OCI-LY1 (cell line): ENCODE measurements around the gene HNRNPA3.

Experiments used
- H2AFZ ChIP-seq: fragments of 200-600 bp; sonication (generic), shearing (Covaris generic); 2 replicates; pipeline ENCODE4 v1.6.0; 2014; ENCODE audit warnings: antibody characterized with exemption, mild to moderate bottlenecking, low read length
- H3F3A ChIP-seq: fragments of 200-600 bp; sonication (generic), shearing (Covaris generic); 2 replicates; pipeline ENCODE4 v1.6.0; 2014; ENCODE audit warnings: mild to moderate bottlenecking, antibody characterized with exemption, low read length, moderate library complexity; ENCODE audit not compliant: insufficient read depth
- H3K27ac ChIP-seq: fragments of 200-600 bp; sonication (generic); 2 replicates; pipeline ENCODE4 v1.5.1; 2014; ENCODE audit warnings: low read length, mixed run types, mild to moderate bottlenecking, low read depth; ENCODE audit not compliant: poor library complexity, severe bottlenecking
- H3K27me3 ChIP-seq: fragments of 200-600 bp; sonication (generic); 2 replicates; pipeline ENCODE4 v1.6.0; 2014; ENCODE audit warnings: antibody characterized with exemption, mild to moderate bottlenecking, low read length, moderate library complexity; ENCODE audit not compliant: insufficient read depth
- H3K36me3 ChIP-seq: fragments of 200-600 bp; sonication (generic); 2 replicates; pipeline ENCODE4 v1.6.1; 2014; ENCODE audit warnings: mild to moderate bottlenecking, antibody characterized with exemption, low read length, moderate library complexity, mixed read lengths; ENCODE audit not compliant: insufficient read depth
- H3K4me1 ChIP-seq: fragments of 200-600 bp; sonication (generic); 2 replicates; pipeline ENCODE4 v1.5.1; 2014; ENCODE audit warnings: mild to moderate bottlenecking, low read length, moderate library complexity; ENCODE audit not compliant: insufficient read depth, severe bottlenecking
- H3K4me2 ChIP-seq: fragments of 200-600 bp; sonication (generic), shearing (Covaris generic); 2 replicates; pipeline ENCODE4 v1.6.1; 2014; ENCODE audit warnings: low read length
- H3K4me3 ChIP-seq: fragments of 200-600 bp; sonication (generic); 2 replicates; pipeline ENCODE4 v1.5.1; 2014; ENCODE audit warnings: low read length, low read depth, mild to moderate bottlenecking, mixed read lengths; ENCODE audit not compliant: poor library complexity, severe bottlenecking
- H3K79me2 ChIP-seq: fragments of 200-600 bp; shearing (Covaris generic); 2 replicates; pipeline ENCODE4 v1.6.1; 2016; ENCODE audit warnings: mixed run types, low read length, mixed read lengths; ENCODE audit not compliant: insufficient read depth
- H3K9ac ChIP-seq: fragments of 200-600 bp; sonication (generic), shearing (Covaris generic); 2 replicates; pipeline ENCODE4 v1.6.1; 2014; ENCODE audit warnings: mild to moderate bottlenecking, low read length, mixed read lengths
- H3K9me2 ChIP-seq: fragments of 200-600 bp; sonication (generic), shearing (Covaris generic); 2 replicates; pipeline ENCODE4 v1.6.1; 2014; ENCODE audit warnings: low read depth, mild to moderate bottlenecking, low read length, mixed read lengths
- H3K9me3 ChIP-seq: fragments of 200-600 bp; shearing (Covaris generic); 2 replicates; pipeline ENCODE4 v1.6.1; 2014; ENCODE audit warnings: low read length, mixed read lengths
- H4K20me1 ChIP-seq: fragments of 200-600 bp; sonication (generic), shearing (Covaris generic); 2 replicates; pipeline ENCODE4 v1.6.0; 2016; ENCODE audit warnings: mild to moderate bottlenecking, low read length; ENCODE audit not compliant: insufficient read depth
- CTCF ChIP-seq: fragments of 200-600 bp; sonication (generic), shearing (Covaris generic); IDR thresholded peaks from 2 replicates; pipeline ENCODE4 v1.5.1; 2017; ENCODE audit warnings: mild to moderate bottlenecking, antibody characterized with exemption, low read length, moderate library complexity, mixed read lengths
- EZH2 ChIP-seq: fragments of 200-600 bp; sonication (generic), shearing (Covaris generic); IDR thresholded peaks from 2 replicates; pipeline ENCODE4 v1.8.0; 2017; ENCODE audit warnings: borderline replicate concordance, mixed run types, mild to moderate bottlenecking, antibody characterized with exemption, low read length, moderate library complexity, mixed read lengths

The HNRNPA3 gene

GRCh38 chr2:177171418-177171865 is 41.2 kb upstream of the HNRNPA3 start:
- Histone ChIP-seq H3K79me2 (no peaks in the 10 kb centered on the region), H3K4me1 (peaks cover 17% of the 10 kb centered on the region), H3K27me3 (no peaks in the 10 kb centered on the region), H3K9ac (no peak overlapping the region), H3K9me2 (no peaks in the 10 kb centered on the region), H3K27ac (no peak overlapping the region), H4K20me1 (no peaks in the 10 kb centered on the region), H3K36me3 (no peaks in the 10 kb centered on the region), H3F3A (no peaks in the 10 kb centered on the region), H3K4me3 (no peak overlapping the region), H3K9me3 (no peaks in the 10 kb centered on the region), H3K4me2 (no peak overlapping the region), H2AFZ (no peak overlapping the region)
- TF ChIP-seq CTCF, result no peak
- TF ChIP-seq EZH2, result no peak

GRCh38 chr2:177172034-177172880 is 40.3 kb upstream of the HNRNPA3 start:
- Histone ChIP-seq H3K4me1 (peaks cover 14% of the 10 kb centered on the region), H2AFZ (no peak overlapping the region), H3K79me2 (no peaks in the 10 kb centered on the region), H3K4me2 (no peak overlapping the region), H3K9me3 (no peaks in the 10 kb centered on the region), H3K9ac (no peak overlapping the region), H3K9me2 (no peaks in the 10 kb centered on the region), H3F3A (no peaks in the 10 kb centered on the region), H3K36me3 (no peaks in the 10 kb centered on the region), H4K20me1 (no peaks in the 10 kb centered on the region), H3K27ac (no peak overlapping the region), H3K4me3 (no peak overlapping the region), H3K27me3 (no peaks in the 10 kb centered on the region)
- no peak for TF ChIP-seq EZH2
- TF ChIP-seq CTCF, result no peak

GRCh38 chr2:177174486-177174885 is 38.1 kb upstream of the HNRNPA3 start:
- H3F3A ChIP-seq, result no peaks in the 10 kb centered on the region
- H3K9me3 ChIP-seq, result no peaks in the 10 kb centered on the region
- H3K4me1 ChIP-seq, result peaks cover 12% of the 10 kb centered on the region
- no peaks in the 10 kb centered on the region for H3K9me2 ChIP-seq
- no peaks in the 10 kb centered on the region for H4K20me1 ChIP-seq
- H3K27ac ChIP-seq, result no peak overlapping the region
- no peak overlapping the region for H3K9ac ChIP-seq
- no peak overlapping the region for H3K4me3 ChIP-seq
- no peaks in the 10 kb centered on the region for H3K79me2 ChIP-seq
- TF ChIP-seq CTCF (no peak), EZH2 (no peak)
- no peaks in the 10 kb centered on the region for H3K36me3 ChIP-seq
- H3K27me3 ChIP-seq, result no peaks in the 10 kb centered on the region
- no peak overlapping the region for H3K4me2 ChIP-seq
- no peak overlapping the region for H2AFZ ChIP-seq
